GM20000 (cell line): Measurements from ENCODE around the gene FRY.

Source experiments
- DNase-seq: peaks from one replicate; pipeline ENCODE4 v3.0.0; 2012; ENCODE audit warnings: low spot score
- TF ChIP-seq, protein P1 (sequence below): IDR thresholded peaks from 2 replicates; pipeline ENCODE4 v1.5.1; 2012; ENCODE audit warnings: mild to moderate bottlenecking, control low read depth; ENCODE audit errors: extremely low read depth, missing control alignments

Gene FRY

DNA sequence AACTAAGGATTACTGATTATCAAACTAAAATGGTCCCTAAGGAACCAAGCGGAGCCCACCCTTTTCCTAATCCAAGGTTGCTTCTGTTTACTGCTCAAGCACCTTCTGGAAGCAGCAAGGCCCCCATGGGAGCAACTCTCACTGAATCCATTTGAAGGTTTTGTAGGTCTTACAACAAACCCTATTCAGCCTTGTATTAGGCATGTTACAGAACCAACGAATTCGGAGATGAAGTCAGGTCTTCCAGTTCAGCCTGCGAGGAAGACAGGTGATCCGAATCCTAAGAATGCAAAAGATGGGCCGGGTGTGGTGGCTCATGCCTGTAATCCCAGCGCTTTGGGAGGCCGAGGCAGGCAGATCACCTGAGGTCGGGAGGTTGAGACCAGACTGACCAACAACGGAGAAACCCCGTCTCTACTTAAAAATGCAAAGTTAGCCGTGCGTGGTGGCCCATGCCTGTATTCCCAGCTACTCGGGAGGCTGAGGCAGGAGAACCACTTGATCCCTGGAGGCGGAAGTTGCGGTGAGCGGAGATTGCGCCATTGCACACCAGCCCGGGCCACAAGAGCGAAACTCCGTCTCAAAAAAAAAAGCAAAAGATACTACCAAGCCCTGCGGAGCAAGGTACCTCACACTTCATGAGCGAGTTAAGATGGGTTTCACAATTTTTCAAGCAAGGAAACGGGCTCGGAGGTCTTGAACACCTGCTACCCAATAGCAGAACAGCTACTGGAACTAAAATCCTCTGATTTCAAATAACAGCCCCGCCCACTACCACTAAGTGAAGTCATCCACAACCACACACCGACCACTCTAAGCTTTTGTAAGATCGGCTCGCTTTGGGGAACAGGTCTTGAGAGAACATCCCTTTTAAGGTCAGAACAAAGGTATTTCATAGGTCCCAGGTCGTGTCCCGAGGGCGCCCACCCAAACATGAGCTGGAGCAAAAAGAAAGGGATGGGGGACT, 283.0 kb downstream of the FRY start:
- TF ChIP-seq, protein P1, sequence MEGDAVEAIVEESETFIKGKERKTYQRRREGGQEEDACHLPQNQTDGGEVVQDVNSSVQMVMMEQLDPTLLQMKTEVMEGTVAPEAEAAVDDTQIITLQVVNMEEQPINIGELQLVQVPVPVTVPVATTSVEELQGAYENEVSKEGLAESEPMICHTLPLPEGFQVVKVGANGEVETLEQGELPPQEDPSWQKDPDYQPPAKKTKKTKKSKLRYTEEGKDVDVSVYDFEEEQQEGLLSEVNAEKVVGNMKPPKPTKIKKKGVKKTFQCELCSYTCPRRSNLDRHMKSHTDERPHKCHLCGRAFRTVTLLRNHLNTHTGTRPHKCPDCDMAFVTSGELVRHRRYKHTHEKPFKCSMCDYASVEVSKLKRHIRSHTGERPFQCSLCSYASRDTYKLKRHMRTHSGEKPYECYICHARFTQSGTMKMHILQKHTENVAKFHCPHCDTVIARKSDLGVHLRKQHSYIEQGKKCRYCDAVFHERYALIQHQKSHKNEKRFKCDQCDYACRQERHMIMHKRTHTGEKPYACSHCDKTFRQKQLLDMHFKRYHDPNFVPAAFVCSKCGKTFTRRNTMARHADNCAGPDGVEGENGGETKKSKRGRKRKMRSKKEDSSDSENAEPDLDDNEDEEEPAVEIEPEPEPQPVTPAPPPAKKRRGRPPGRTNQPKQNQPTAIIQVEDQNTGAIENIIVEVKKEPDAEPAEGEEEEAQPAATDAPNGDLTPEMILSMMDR = no peak
- peak; percentile 67 for DNase-seq

- DNase-seq = peak; percentile 87
These were observed 283.9 kb downstream of the FRY start, which contains the start of the genes BRCA2 and ZAR1L for GRCh38 chr13:32315238-32316027. BRCA2 (plus strand) TSS chr13:32315508; CDS start chr13:32316461, 953 bp downstream. ZAR1L (minus strand) TSS chr13:32315363; CDS start chr13:32311925, 3,438 bp downstream.

DNA sequence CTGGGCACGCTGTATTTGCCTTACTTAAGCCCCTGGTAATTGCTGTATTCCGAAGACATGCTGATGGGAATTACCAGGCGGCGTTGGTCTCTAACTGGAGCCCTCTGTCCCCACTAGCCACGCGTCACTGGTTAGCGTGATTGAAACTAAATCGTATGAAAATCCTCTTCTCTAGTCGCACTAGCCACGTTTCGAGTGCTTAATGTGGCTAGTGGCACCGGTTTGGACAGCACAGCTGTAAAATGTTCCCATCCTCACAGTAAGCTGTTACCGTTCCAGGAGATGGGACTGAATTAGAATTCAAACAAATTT, 284.4 kb downstream of the FRY start:
- peak; percentile 48 for DNase-seq
- TF ChIP-seq, protein P1 = no peak

More at GRCh38 chr13:32315238-32316027, 283.9 kb downstream of the FRY start, which contains the start of the genes BRCA2 and ZAR1L:
- TF ChIP-seq, protein P1 = no peak

GRCh38 chr13:32316501-32316900, 284.9 kb downstream of the FRY start:
- DNase-seq = no peak
- TF ChIP-seq, protein P1 = no peak

DNA sequence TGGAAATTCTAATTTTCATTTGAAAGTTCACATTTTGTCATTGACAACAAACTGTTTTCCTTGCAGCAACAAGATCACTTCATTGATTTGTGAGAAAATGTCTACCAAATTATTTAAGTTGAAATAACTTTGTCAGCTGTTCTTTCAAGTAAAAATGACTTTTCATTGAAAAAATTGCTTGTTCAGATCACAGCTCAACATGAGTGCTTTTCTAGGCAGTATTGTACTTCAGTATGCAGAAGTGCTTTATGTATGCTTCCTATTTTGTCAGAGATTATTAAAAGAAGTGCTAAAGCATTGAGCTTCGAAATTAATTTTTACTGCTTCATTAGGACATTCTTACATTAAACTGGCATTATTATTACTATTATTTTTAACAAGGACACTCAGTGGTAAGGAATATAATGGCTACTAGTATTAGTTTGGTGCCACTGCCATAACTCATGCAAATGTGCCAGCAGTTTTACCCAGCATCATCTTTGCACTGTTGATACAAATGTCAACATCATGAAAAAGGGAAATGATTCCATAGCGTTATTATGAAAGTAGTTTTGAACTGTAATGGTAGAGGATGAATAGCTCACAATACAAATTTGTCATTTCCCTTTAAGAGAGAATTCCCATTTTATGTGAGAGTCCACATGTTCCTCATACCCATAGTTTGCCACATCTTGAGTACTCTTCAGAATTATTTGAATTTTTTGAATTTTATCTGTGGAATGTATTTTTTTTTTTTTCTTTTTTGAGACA, 286.3 kb downstream of the FRY start:
- no peak for DNase-seq
- TF ChIP-seq, protein P1 = no peak

- TF ChIP-seq, protein P1 = no peak
- no peak for DNase-seq
These were observed 289.0 kb downstream of the FRY start for GRCh38 chr13:32320528-32320927.
